GM19463 (cell line): ENCODE measurements around the gene MAP4K3.
"Not testable (repeated sequence)": the region's sequence is repeated elsewhere in the genome, so short reads cannot be mapped to it uniquely, and the experiment has no call there.

Experiments
- ATAC-seq: cut with Tn5 transposase; IDR thresholded peaks from one replicate; pipeline ENCODE4 v1.9.1; 2021; ENCODE audit warnings: mild to moderate bottlenecking, moderate library complexity; ENCODE audit not compliant: unreplicated experiment

MAP4K3 gene

DNA sequence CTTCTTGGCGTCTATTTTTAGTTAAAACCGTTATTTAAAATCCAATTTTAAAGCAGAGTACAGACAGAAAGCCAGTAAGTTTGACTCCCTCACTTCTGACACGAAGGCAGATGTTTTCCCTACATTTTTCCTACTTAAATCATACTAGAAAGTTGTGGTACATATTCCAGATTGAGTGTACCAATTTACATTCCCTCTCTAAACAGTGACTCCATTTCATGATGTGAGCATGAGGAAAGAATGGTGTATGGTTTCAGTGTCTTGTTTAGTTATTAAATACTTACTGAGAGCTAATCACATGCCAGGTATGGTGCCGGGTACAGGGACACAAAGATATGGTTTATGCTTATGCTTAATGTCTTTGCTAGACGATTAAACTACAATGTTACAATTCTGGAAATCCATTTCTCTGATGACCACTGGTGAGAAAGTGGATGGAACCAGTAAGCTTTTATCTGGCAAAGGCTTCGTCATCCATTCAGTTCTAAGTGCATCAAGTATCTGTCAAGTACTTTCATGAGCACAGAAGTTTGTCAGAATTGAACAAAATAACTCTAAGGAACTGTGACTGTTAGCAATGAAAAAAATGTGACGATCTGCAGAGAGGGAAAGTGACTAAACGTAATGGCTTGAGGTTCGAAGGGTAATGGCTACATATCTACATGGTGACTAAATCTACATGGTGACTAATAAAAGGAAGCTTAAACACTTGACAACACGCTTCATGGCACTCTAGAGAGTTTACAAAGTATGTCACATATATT lies 25.7 kb downstream of the MAP4K3 start:
- ATAC-seq = no peak

GRCh38 chr2:39409697-39410389 lies 27.2 kb downstream of the MAP4K3 start:
- ATAC-seq = no peak

- ATAC-seq = peak; percentile 67
Measured at GRCh38 chr2:39408351-39409136, 28.5 kb downstream of the MAP4K3 start.

DNA sequence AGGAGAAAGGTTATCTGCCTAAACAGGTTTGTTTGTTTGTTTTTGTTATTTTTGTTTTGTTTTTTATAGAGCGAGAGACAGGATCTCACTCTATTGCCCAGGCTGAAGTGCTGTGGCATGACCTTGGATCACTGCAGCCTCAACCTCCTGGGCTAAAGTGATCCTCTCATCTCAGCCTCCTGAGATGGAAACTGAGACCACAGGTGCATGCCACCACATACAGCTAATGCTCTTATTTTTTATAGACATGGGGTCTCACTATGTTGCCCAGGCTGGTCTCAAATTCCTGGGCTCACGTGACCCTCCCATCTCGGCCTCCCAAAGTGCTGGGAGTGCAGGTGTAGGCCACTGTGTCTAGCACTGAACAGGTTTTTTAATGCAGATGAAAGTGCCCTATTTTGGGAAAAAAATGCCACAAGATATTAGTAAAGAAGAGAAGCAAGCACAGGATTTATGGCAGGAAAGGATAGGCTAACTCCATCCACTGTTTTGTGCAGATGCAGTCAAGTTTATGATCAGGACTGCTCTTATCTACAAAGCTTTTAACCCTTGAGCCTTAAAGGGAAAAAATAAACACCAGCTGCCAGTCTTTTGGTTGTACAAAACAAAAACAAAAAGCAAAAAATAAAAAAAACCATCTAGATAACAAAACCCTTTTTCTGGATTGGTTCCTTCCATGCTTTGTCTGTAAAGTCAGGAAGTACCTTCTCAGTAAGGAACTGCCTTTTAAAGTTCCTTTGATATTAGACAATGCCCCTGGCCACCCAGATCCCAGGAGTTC lies 29.4 kb downstream of the MAP4K3 start:
- ATAC-seq = no peak

DNA sequence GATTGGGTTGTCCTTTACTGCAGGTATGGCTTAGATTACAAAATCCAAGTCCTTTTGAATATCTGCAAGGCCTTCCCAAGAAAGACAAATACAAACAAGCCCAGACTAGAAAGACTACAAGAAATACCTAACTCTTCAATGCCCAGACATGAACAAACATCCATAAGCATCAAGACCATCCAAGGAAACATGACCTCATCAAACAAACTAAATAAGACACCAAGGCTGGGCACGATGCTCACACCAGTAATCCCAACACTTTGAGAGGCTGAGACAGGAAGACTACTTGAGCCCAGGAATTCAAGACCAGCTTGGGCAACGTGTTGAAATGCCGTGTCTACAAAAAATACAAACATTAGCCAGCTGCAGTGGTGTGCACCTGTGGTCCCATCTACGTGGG lies 31.7 kb downstream of the MAP4K3 start:
- ATAC-seq = no peak

DNA sequence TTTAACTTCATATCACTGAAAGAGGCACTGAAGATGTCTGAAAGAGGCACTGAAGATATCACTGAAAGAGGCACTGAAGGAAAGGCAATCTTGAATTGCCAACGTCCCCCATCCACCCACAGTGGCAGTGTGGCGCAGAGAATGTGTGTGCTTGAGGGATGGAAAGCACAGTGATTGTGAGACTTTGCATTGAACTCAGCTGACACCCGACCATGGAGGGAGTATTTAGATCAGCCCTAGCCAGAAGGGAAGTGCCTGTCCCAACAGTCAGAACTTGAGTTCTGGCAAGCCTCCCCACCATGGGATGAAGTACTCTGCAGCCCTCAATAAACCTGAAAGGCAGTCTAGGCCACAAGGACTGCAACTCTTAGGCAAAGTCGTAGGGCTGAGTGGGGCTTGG lies 33.8 kb downstream of the MAP4K3 start:
- no peak for ATAC-seq

DNA sequence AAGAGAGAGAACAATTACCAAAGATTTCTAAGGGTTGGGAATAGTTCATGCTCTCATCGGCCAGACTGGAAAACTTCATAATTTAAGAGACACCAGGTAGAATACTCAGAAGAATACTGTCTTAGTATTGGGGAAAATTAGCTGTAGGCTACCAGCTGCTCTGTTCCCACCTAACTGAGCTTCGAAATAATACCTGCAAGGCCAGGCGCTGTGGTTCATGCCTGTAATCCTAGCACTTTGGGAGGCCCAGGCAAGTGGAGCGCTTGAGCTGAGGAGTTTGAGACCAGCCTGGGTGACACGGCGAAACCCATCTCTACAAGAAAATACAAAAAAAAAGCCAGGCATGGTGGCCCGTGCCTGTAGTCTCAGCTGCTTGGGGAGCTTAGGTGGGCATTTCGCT lies 35.8 kb downstream of the MAP4K3 start:
- ATAC-seq = no peak

- no peak for ATAC-seq
Measured at GRCh38 chr2:39399570-39399969, 37.5 kb downstream of the MAP4K3 start.

DNA sequence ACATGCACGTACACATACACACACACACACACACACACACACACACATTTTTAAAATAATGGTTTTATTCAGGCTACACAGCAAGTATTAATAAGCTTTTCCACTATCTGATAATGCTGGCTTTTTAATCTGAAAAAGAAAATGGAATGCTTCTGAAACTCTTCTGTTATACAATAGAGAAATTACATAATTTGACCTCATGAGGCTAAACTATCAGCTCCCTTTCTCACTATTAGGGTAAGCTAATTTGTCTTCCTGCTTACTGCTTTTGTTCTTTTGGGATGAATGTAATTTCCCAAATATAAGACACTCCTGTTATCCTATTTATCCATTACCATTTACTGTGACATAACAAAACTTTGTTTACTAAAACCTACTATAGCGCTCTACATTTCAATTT lies 41.8 kb downstream of the MAP4K3 start:
- no peak for ATAC-seq

GRCh38 chr2:39394516-39394961 lies 42.5 kb downstream of the MAP4K3 start:
- no peak for ATAC-seq

- ATAC-seq = no peak
Measured at GRCh38 chr2:39392672-39393071, 44.4 kb downstream of the MAP4K3 start.

- no peak for ATAC-seq
Measured at GRCh38 chr2:39390216-39390615, 46.9 kb downstream of the MAP4K3 start.

- ATAC-seq = no peak
Measured at GRCh38 chr2:39386064-39386463, 51.0 kb downstream of the MAP4K3 start.

- ATAC-seq = no peak
Measured at GRCh38 chr2:39385172-39385571, 51.9 kb downstream of the MAP4K3 start.

DNA sequence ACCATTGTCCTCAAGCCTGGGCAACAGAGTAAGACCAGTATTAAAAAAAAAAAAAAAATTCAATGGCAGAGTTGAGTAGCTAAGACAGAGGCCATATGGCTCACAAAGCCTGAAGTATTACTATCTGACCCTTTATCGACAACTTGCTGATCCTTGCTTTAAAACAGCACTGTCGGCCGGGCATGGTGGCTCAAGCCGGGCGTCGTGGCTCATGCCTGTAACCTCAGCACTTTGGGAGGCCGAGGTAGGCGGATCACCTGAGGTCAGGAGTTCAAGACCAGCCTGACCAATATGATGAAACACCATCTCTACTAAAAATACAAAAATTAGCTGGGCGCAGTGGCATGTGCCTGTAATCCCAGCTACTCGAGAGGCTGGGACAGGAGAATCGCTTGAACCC lies 53.0 kb downstream of the MAP4K3 start:
- ATAC-seq = not testable (repeated sequence)

DNA sequence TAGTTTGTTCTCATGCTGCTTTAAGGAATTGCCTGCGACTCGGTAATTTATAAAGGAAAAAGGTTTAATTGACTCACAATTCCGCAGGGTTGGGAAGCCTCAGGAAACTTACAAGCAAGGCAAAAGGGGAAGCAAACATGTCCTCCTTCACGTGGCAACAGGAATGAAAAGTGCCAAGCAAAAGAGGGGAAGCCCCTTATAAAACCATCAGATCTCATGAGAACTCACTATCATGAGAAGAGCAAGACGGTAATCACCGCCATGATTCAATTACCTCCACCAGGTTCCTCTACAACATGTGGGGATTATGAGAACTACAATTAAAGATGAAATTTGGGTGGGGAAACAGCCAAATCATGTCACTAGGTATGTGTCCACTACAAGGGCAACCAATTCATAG lies 53.9 kb downstream of the MAP4K3 start:
- no peak for ATAC-seq

- ATAC-seq = no peak
Measured at GRCh38 chr2:39381653-39382052, 55.4 kb downstream of the MAP4K3 start.

DNA sequence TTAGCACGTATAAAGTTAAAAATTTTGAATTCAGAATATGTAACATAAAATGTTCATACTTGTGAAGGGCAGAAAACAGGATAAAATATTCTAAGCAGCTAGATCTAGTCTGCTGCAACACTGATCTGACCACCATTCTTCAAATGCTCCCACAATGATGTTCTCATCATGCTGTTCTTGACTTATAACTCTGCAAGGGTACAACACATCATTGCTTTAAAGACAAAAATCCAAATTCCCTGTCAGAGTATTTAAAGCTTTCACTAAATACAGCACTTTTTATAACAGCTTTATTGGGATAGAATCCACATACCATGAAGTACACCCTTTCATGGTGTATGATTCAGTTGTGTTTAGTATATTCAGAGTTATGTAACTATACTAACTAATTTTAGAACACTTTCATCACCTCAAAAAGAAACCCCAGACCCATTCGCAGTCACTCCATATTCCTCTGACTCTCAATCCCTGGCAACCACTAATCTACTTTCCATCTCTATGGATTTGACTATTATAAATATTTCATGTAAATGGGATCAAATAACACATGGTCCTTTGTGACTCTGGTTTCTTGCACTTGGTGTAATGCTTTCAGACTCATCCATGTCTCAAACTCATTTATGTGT lies 56.4 kb downstream of the MAP4K3 start:
- no peak for ATAC-seq

- ATAC-seq = peak; percentile 63
Measured at GRCh38 chr2:39379643-39380524, 57.2 kb downstream of the MAP4K3 start.
